Stimulated activated CD8-positive, alpha-beta memory T cell treated with anti-CD3 and anti-CD28 coated beads, Interleukin-12 subunit alpha, Interleukin-12 subunit beta, amount 100 ng/mL, for 1 hour (primary cell): ENCODE measurements around the gene GATA5.
"Not testable (repeated sequence)": the region's sequence is repeated elsewhere in the genome, so short reads cannot be mapped to it uniquely, and the experiment has no call there.

Source experiments
- DNase-seq: peaks from one replicate; pipeline ENCODE4 v3.0.0-alpha.2; 2020; ENCODE audit warnings: low read depth

The GATA5 gene

DNA sequence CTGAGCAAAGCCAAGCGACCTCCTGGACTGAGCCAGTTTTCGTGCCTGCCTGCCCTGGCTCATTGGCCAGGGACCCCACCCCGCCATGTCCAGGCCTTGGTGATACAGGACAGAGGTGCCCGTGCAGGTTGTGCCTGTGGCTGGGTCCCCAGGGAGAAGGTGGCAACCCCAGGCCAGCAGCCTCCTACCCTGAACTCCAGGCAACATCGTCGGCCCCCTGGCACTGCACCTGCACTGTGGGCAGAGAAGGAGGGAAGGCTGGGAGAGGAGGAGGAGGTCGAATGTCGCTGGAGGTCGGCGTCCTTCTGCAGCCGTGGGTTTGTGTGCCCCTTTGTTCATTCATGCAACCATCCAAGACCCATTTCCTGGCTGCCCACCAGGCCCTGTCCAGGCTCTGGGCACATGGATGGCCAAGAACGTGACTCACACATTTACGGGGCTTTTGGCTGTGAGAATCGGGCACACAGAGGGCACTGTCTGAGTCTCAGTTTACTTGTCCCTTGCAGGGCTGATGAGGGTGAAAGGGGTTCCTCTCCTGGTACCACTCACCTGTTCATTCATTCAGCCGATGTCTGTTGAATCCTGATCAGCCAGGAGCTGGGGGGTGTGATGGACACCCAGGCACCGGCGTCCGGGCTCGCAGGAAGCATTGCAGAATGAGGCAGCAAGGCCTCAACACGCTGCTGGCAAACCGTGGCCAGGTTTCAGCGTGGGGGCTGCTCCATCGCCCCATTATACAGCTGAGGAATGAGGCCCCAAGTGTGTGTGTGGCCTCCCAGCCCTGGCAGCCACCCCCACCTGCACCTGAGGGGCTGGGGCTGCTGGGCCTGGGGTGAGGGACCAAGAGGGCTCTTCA lies 46.1 kb downstream of the GATA5 start:
- DNase-seq, result no peak

DNA sequence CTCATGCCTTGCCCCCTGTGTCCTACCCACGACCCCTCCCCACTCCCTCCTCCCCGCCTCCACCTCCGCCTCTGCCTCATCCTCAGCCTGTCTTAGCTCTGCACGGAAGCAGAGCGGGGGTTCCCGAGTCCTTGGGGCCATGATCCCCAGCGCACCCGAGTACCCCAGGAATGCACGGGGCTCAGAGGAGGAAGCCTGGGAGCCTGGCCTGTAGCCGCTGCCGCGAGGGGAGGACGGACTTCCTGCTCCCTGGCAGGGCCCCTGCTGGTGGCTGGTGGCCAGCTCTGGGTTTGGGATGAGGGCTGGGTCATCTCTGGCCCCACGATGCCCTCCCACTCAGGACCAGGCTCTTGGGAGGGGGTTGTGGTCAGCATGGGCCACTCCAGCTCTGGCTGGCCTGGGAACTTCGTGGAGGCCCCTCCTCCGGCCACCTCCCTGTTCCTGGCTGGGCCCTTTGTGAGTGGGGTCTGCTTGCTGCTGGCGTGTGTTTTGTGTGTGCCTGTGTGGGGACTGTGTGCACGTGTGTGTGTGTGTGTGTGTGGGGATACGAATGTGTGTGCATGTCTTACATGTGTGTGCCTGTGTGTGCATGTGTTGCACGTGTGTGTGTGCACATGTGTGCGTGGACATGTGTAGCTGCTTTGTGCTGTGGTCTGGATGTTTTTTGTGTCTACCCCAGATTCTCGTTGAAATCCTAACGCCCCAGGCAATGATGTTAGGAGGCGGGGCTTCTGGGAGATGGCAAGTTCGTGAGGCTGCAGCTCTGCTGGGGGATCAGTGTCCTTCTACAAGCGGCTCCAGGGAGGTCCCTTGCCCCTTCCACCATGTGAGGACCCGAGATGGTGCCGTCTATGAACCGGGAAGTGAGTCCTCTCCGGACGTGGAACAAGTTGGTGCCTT lies 47.1 kb downstream of the GATA5 start:
- DNase-seq, result no peak

GRCh38 chr20:62428002-62428372 lies 47.8 kb downstream of the GATA5 start:
- DNase-seq, result no peak

DNA sequence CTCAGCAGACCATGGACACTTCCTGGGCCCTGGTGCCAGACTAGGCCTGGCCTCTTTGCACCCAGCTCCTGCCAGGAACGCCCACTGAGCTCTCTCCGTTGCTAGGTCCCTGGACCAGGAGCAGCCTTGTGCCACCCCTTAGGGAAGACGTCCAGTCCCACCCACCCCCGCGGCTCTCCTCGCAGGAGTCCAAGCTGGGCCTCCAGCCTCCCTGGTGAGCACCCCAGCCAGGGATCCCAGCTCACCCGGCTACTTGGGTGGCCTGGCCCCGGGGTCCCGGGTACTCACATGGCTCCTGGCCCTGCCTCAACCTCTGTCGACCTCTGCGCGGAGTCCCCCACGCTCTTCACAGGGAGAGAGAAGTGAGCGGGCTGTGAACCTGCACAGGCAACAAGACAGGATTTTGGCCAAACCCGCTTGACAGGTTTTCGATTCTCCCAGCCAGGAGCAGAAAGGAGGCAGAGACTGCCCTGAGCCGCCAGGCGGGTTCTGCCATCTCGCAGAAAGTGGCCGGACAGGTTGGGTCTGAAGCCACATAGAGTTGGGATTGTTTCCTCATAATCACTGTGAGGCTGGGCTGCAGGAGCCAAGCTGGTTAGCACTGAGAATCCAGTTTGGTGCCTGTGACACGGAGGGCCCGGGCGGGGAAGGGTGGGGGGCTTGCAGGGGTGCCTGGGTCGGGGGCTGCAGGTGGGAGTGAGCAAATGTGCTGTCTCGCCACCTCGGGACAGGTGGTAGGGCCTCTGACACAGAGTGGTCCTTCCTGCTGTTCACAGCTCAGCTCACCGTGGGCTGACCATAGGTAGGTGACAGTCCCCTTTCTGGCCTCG lies 48.4 kb downstream of the GATA5 start, which contains the start of gene RBBP8NL:
Gene RBBP8NL, minus strand, starts transcription at position 368 of the 830 bp plus-strand sequence. CDS start 7,892 bp downstream, outside the sequence.
- no peak for DNase-seq

DNA sequence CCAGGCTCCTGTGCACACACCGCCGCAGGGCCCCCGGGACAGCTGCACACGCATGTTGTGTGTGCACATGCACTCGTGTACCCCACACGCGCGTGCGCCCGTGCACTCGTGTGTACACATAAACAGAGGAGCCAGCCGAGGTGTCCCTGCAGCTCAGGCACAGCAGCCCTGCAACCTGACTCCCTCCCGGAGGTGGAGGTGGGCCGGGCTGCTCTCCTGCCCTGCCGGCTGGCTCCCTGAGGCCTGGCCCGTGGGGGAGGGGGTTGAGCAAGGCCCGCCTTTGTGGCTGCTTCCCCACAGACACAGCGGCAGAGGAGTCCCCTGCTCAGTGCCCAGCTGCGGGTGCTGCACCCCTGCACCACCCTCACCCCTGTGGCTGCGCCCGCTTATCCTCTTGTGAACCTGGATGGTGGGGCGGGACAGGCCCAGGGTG lies 49.1 kb downstream of the GATA5 start:
- DNase-seq, result no peak

DNA sequence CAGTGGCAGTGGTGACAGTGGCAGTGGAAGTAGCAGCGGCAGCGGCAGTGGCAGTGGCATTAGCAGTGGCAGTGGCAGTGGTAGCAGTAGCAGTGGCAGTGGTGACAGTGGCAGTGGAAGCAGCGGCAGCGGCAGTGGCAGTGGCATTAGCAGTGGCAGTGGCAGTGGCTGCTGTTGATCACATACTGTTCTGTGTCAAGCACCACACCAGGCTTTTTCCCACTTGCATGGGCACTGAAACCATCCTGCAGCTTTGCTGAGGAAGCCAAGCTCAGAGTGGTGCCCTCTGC lies 49.8 kb downstream of the GATA5 start:
- not testable (repeated sequence) for DNase-seq

GRCh38 chr20:62425281-62426058 lies 50.3 kb downstream of the GATA5 start:
- DNase-seq, result no peak

DNA sequence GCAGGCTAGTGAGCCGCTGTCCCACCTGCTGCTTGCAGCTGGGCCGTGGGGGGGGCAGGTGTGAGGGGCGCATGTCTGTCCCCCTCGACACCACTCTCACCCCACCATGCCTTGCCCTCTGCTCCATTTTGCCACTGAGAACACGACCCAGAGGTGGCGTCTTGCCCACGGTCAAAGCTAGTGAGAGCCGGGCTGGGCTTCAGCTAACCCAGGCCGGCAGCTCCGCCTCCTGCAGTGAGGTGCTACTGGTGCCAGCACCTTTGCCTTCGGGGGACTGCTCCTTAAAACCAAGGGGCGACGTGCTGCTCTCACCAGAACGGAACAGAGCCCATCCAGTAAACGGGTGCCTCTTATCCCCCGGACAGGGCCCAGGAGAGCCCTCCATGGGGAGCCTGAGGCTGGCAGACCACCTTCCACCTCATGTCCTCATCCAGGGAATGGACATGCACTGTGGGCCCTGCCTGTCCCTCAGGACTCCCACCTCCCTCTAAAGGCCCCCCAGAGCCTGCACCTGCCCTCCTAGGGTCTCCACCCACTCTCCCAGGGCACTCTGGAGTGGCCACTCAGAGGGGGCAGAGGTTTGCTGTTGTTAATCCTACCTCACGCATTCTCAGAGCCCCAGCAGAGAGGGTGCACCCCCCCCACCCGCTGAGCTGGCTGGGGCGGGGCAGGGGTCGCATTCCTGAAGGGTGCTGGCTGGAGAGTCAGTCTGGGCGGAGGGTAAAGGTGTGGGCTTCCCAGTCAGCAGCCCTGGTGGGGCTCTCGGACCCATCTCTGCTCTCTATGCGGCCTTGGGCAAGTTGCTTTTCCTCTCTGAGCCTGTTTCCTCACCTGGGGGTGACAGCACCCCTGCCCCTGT lies 51.3 kb downstream of the GATA5 start:
- DNase-seq, result no peak

DNA sequence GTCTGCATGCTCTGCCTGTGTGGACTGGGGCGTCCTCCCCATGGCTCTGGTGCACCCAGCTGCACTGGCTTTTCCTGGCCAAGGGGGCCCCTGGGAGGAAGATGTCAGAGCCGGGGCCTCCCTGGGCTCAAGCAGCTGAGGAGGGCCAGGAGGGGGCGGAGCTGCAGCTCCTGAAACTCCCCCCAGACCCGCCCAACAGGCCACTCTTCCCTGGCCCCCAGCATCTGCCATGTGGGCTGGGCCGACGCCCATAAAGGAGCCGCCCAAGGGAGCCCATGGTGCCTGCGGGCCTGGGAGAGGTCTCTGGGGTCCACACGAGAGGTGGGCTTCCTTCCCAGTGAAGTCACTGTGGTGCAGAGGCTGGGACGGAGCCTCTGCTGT lies 52.5 kb downstream of the GATA5 start:
- no peak for DNase-seq

- no peak for DNase-seq
Measured at GRCh38 chr20:62422636-62423325, 53.0 kb downstream of the GATA5 start.

- no peak for DNase-seq
Measured at GRCh38 chr20:62421716-62421990, 54.1 kb downstream of the GATA5 start.

GRCh38 chr20:62420846-62421715 lies 54.7 kb downstream of the GATA5 start:
- DNase-seq, result no peak

DNA sequence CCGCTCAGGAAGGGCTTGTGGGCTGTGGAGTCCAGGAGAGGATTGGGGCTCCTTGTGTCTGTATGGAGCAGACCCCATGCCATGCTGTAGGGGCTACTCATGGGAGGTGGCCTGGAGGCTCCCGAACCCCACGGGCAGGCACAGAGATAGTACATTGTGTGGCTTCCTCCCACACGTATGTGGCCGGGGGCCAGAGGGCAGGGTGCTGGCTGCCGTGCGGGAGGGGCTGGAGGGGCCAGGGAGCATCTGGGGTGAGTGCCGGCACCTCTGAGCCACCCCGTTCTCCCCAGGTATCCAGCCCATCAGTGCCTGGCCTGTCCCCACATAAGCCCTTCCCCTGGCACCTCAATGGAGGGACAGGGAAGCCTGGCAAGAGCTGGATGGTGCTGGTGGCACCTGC lies 56.0 kb downstream of the GATA5 start:
- DNase-seq, result no peak

- DNase-seq, result no peak
Measured at GRCh38 chr20:62418709-62419487, 56.9 kb downstream of the GATA5 start.

DNA sequence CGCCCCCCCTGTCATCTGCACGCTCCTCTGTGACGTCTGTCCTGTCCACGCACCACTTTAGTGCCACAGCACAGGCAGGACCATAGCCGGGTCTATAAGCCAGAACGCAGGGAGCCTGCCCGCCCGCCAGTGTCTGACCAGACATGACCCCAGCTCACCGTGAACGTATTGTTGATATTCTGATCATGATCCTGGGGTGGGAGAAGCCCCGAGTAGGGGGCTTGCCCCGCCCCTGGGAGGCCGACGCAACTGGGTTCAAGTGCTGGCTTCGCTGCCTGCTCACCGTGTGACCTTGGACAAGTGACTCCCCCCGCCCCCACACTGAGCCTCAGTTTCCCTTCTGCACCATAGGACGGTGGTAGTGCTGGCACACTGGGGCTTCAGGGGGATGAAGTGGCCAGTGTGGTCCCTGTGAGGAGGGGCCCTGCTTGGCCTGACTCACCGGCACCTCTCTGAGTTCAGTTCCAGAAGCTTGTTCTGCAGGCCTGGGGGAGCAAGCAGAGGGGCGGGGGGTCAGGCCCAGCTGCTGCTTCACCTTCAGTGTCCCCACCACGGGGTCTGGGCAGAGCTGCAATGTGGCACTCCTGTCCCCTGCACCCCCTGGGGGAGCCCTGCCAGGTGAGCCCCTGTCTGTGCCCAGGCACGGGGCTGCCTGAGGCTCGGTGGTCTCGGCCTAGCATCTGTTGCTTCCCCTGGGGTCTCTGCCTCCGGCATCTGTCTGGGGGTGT lies 57.6 kb downstream of the GATA5 start:
- no peak for DNase-seq

DNA sequence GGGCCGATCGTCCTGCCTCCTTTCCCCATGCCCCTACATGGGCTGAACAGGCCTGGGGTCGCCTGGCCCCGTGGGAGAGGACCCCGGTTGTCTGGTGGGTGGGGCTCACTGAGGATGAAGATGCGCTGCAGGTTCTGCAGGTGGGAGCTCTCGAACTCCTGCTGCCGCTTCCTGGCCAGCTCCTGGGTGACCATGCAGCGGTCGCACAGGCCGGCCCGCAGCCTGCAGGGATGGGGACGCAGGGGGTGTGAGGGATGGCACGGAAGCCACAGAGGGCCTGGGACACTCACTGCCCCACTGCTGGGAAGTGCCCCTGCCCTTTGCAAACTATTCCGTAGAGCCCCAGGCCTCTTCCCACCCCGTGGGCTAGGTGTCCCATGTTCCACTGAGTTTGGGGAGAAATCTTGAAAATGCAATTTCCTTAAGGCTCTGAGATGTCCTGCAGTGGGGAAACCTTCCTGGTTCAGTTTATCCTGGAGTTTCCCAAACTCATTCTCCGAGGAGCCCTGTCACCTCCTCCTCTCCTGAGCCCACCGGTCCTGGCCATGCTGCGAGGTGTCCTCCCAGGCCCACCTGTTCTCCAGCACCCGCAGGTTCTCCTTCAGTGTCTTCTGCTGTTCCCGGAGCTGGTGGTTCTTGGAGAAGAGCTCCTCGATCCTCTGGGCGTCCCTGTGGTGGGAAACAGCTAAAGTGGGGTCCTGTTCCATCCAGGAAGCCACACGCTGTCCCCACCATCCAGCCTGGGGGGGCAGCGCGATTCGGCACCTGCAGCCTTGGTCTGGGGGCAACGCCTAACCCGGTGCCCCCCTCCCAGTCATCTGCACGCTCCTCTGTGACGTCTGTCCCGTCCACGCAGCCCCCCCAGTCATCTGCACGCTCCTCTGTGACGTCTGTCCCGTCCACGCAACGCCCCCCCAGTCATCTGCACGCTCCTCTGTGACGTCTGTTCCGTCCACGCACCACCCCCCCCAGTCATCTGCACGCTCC lies 58.9 kb downstream of the GATA5 start:
- DNase-seq, result no peak
